Measurements from ENCODE around the gene RHOA. TPM values are rescaled to one million over a fixed set of nuclear protein-coding genes. Genes with fewer than 3 reads are reported as not detected.

Gene RHOA
- total RNA-seq, 1 experiment from 2014 or later = 348 TPM

DNA sequence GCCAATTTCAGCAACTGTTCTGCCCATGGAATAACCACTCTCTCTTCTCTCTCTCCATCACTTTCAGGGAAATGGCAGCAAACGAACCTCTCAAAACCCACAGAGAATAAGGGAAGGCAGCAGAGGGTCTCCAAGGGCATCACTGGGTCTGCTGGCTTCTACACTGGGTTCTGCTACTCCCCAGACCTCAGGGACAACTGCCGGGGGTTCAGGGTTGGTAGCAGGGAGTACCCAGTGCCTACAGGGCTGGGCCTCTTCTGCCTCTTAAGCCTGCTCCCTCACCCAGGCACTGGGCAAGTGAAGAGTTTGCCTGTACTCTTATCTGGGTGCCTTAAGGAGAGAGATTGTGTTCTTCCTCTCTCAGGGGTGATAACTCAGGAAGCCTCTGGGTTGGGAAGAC is 3.0 kb upstream of the RHOA start:
- BruUV-seq (replicated peaks) = no TSS peak
- peaks cover 30% of the 10 kb centered on the region for H3K4me1 ChIP-seq
- Mint-ChIP-seq H3K9me3 (ENCODE audit: unreplicated experiment) (no peaks in the 10 kb centered on the region), H3K36me3 (ENCODE audit: insufficient read depth, unreplicated experiment) (peaks cover 32% of the 10 kb centered on the region), H3K4me1 (ENCODE audit: low read depth, unreplicated experiment) (peaks cover 18% of the 10 kb centered on the region), H3K27me3 (ENCODE audit: insufficient read depth, unreplicated experiment) (no peaks in the 10 kb centered on the region), H3K27ac (ENCODE audit: unreplicated experiment) (no peak overlapping the region), H3K4me3 (ENCODE audit: unreplicated experiment) (no peak overlapping the region)
- ChIA-PET CTCF (no interaction called here), POLR2A (interaction anchor here (1.0 kb wide), 1 partner anchor 75 kb away, joined by 3 read pairs; the partner anchor contains the start of gene USP4)
- no peak overlapping the region for H3K4me3 ChIP-seq (ENCODE audit: low read depth, low read length)
- no peaks in the 10 kb centered on the region for H3K27me3 ChIP-seq (replicated peaks; ENCODE audit: control insufficient read depth, insufficient read depth, low read length)
- intact Hi-C loops (cut with micrococcal nuclease; ENCODE audit: unreplicated experiment) = loop anchor here (1.0 kb wide), 1 partner anchor 35 kb away; no protein-coding TSS in a partner anchor
- DNase-seq = no peak
- TF ChIP-seq, protein P1, sequence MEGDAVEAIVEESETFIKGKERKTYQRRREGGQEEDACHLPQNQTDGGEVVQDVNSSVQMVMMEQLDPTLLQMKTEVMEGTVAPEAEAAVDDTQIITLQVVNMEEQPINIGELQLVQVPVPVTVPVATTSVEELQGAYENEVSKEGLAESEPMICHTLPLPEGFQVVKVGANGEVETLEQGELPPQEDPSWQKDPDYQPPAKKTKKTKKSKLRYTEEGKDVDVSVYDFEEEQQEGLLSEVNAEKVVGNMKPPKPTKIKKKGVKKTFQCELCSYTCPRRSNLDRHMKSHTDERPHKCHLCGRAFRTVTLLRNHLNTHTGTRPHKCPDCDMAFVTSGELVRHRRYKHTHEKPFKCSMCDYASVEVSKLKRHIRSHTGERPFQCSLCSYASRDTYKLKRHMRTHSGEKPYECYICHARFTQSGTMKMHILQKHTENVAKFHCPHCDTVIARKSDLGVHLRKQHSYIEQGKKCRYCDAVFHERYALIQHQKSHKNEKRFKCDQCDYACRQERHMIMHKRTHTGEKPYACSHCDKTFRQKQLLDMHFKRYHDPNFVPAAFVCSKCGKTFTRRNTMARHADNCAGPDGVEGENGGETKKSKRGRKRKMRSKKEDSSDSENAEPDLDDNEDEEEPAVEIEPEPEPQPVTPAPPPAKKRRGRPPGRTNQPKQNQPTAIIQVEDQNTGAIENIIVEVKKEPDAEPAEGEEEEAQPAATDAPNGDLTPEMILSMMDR (IDR thresholded peaks at IDR 0.05; ENCODE audit: insufficient read depth in 1 of 2, low read depth in 1 of 2, low read length in 1 of 2, severe bottlenecking in 1 of 2, unreplicated experiment in 1 of 2) = no peak
- no peaks in the 10 kb centered on the region for H3K9me3 ChIP-seq
- no peaks in the 10 kb centered on the region; the same call in 1 of the 2 replicates for H3K36me3 ChIP-seq (ENCODE audit: control insufficient read depth, insufficient read depth, low read length)

DNA sequence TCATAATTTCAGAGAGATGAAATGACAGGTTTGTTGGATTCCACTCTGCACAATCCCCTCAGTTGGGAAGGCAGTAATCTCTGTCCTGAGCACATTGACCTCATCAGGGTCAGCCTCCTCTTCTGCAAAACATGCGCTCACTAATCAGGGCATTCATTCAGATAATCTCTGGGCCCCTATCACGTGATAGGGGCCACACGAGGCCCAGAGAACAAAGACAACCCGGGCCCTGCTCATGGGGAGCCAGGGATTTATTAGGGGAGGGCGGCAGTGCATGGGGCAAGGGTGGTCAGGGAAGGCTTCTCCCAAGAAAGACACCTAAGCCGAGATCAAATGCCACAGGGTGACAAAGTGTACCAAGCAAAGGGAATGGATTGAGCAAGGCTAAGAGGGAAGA is 1.6 kb upstream of the RHOA start:
- no peaks in the 10 kb centered on the region for H3K27me3 ChIP-seq (replicated peaks; ENCODE audit: control insufficient read depth, insufficient read depth, low read length)
- Mint-ChIP-seq H3K36me3 (ENCODE audit: insufficient read depth, unreplicated experiment) (peaks cover 32% of the 10 kb centered on the region), H3K27me3 (ENCODE audit: insufficient read depth, unreplicated experiment) (no peaks in the 10 kb centered on the region), H3K27ac (ENCODE audit: unreplicated experiment) (peak overlapping the region; percentile 94), H3K4me1 (ENCODE audit: low read depth, unreplicated experiment) (peaks cover 22% of the 10 kb centered on the region), H3K9me3 (ENCODE audit: unreplicated experiment) (no peaks in the 10 kb centered on the region), H3K4me3 (ENCODE audit: unreplicated experiment) (peak overlapping the region; percentile 88)
- intact Hi-C loops (cut with micrococcal nuclease; ENCODE audit: unreplicated experiment) = loop anchor here (2.0 kb wide), 2 partner anchors 15 to 55 kb away; partner anchors contain the start of genes GPX1 and NICN1
- H3K36me3 ChIP-seq (ENCODE audit: control insufficient read depth, insufficient read depth, low read length) = no peaks in the 10 kb centered on the region; the same call in 1 of the 2 replicates
- H3K4me3 ChIP-seq (ENCODE audit: low read depth, low read length) = no peak overlapping the region
- POLR2A ChIA-PET = interaction anchor here (0.6 to 2.7 kb wide), 4 partner anchors 16 to 1521 kb away, joined by 4 to 34 read pairs (median 14); partner anchors contain the start of genes NICN1 and USP4
- peaks cover 28% of the 10 kb centered on the region for H3K4me1 ChIP-seq
- no peak for DNase-seq
- no peaks in the 10 kb centered on the region for H3K9me3 ChIP-seq
- BruUV-seq (replicated peaks) = no TSS peak
- CTCF ChIA-PET = interaction anchor here (2.4 kb wide), 1 partner anchor 73 kb away, joined by 16 read pairs; the partner anchor contains the start of gene USP4
- TF ChIP-seq, protein P1 (IDR thresholded peaks at IDR 0.05; ENCODE audit: insufficient read depth in 1 of 2, low read depth in 1 of 2, low read length in 1 of 2, severe bottlenecking in 1 of 2, unreplicated experiment in 1 of 2) = no peak

DNA sequence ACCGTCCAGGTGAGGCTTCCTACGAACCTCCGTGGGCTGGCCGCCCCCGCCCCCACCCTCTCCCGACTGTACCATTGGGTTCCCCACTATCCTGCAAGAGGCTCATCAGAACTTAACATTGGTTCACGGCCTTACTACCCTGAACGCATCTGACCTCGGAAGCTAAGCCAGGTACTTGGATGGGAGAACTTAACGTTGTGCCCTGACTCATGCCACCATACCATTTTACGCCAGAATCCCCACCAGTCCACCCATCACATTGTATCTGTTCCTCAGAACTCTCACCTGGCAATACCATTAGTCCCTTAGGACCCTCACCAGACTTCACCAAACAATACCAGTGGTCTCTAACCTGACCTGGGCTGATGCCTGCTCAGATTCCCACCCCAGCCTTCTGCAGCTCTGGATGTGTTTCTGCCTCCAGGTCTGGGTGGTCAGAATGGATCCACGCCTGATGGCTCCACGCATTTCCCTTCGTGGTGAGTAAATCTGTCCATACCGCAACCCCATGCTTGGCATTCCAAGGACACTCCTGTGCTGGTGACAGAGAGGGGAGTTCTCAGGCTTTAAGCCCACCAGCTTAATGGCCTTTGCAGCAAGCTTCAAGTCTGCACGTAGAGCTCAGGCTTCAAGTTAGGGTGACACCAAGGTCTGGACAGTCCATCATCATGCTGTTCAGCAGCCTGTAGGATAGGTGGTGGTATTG is 1.0 kb upstream of the RHOA start:
- intact Hi-C loops (cut with micrococcal nuclease; ENCODE audit: unreplicated experiment) = loop anchor here (1.0 to 2.0 kb wide), 3 partner anchors 16 to 72 kb away; partner anchors contain the start of genes GPX1, NICN1 and USP4
- ChIA-PET POLR2A (interaction anchor here (0.6 to 2.7 kb wide), 6 partner anchors 13 to 1520 kb away, joined by 4 to 34 read pairs (median 6); partner anchors contain the start of genes NICN1 and USP4), CTCF (interaction anchor here (0.6 to 2.4 kb wide), 3 partner anchors 37 to 73 kb away, joined by 3 to 16 read pairs (median 6); partner anchors contain the start of genes GPX1 and USP4)
- no TSS peak for BruUV-seq (replicated peaks)
- H3K4me1 Mint-ChIP-seq (ENCODE audit: low read depth, unreplicated experiment) = peaks cover 22% of the 10 kb centered on the region
- H3K27me3 ChIP-seq (replicated peaks; ENCODE audit: control insufficient read depth, insufficient read depth, low read length) = no peaks in the 10 kb centered on the region
- peaks cover 28% of the 10 kb centered on the region for H3K4me1 ChIP-seq
- H3K4me3 Mint-ChIP-seq (ENCODE audit: unreplicated experiment) = peak overlapping the region; percentile 88
- no peaks in the 10 kb centered on the region for H3K9me3 Mint-ChIP-seq (ENCODE audit: unreplicated experiment)
- no peaks in the 10 kb centered on the region for H3K27me3 Mint-ChIP-seq (ENCODE audit: insufficient read depth, unreplicated experiment)
- peaks cover 32% of the 10 kb centered on the region for H3K36me3 Mint-ChIP-seq (ENCODE audit: insufficient read depth, unreplicated experiment)
- H3K4me3 ChIP-seq (ENCODE audit: low read depth, low read length) = peak overlapping the region; percentile 93
- no peak for DNase-seq
- peak overlapping the region; percentile 94 for H3K27ac Mint-ChIP-seq (ENCODE audit: unreplicated experiment)
- H3K9me3 ChIP-seq = no peaks in the 10 kb centered on the region
- no peaks in the 10 kb centered on the region; the same call in 1 of the 2 replicates for H3K36me3 ChIP-seq (ENCODE audit: control insufficient read depth, insufficient read depth, low read length)
- TF ChIP-seq, protein P1 (IDR thresholded peaks at IDR 0.05; ENCODE audit: insufficient read depth in 1 of 2, low read depth in 1 of 2, low read length in 1 of 2, severe bottlenecking in 1 of 2, unreplicated experiment in 1 of 2) = no peak
